Raji (cell line): Measurements from ENCODE around the gene CLCN4.

Experiments used
- POLR2A ChIP-seq: IDR thresholded peaks from 2 replicates; pipeline ENCODE4 v1.6.1; 2011; ENCODE audit warnings: low read depth, low read length, control low read depth; ENCODE audit not compliant: insufficient read depth

Gene CLCN4

GRCh38 chrX:10121787-10122186, 35.0 kb upstream of the CLCN4 start:
- no peak for TF ChIP-seq POLR2A

GRCh38 chrX:10124506-10125247, 32.1 kb upstream of the CLCN4 start:
- no peak for TF ChIP-seq POLR2A

DNA sequence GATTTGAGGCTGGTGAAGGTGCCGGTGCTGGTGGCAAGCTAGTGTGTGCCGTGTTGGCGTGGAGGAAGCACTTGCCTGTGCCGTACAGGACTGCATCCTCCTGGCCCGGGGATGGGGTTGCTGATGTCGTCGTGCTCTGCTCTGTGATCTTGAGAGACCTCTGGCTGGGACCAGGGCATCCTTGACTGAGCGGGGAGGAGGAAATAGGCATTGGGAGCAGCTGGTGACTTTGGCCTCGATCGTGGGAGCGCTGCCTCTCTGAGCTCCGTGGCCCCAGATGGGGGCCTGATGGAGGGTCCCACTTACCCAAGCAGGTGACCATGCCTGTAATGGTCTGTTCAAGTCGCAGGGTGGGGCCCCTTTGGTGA, 31.5 kb upstream of the CLCN4 start:
- TF ChIP-seq POLR2A = no peak

DNA sequence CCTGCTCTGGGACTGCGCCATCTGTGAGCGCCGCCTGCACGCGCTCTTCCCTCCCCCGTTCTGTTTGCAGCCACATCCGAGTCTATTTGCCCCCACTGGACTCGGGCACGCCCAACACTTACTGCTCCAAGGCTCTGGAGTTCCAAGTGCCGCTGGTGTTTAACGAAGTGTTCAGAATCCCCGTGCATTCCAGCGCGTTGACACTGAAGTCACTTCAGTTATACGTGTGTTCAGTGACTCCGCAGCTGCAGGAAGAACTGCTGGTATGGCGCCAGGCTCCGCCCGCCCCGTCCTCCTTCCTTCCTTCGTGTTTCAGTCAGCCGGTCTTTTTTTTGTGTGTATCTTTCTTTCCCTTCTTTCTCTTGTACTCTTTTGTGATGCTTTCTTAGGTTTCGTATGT, 30.7 kb upstream of the CLCN4 start:
- TF ChIP-seq POLR2A = no peak

DNA sequence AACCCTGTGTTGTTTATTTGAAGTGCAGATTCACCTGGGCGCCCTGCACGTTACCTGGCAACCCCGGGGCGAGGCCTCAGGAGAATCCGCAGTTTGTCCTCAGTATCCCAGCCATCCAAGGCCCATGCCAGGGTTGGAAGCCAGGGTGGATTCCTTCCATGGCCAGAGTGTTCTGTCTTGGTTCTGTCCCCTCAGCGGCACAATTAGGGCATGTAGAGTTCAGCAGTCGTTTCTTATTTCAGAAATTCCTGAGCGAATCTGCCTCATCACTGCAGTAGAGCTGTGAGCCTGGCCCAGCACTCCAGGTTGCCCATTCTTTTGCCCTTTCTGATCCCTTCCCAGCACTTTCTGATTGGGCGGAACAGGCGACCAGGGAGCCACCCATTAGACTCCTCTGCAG, 29.9 kb upstream of the CLCN4 start:
- no peak for TF ChIP-seq POLR2A

GRCh38 chrX:10128386-10128785, 28.4 kb upstream of the CLCN4 start:
- TF ChIP-seq POLR2A = no peak

DNA sequence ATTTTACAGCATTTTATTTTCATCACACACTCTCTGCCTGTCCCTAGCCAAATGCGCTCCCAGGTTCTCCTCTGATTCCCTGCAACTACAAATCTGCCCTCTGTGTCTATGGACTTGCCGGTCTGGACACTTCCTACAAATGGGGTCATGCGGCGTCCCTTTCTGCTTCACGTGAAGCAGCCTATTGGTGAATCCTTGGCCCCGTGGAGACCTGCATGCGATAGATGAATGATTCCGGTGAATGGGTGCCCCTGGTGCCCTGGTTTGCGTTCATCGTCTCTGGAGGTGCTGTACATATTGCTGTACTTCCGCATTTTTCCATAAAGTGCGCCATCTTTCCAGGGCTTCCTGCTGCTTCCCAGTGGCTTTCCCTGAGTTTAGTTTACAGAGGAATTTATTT, 27.5 kb upstream of the CLCN4 start:
- no peak for TF ChIP-seq POLR2A

GRCh38 chrX:10130354-10130753, 26.4 kb upstream of the CLCN4 start:
- no peak for TF ChIP-seq POLR2A

DNA sequence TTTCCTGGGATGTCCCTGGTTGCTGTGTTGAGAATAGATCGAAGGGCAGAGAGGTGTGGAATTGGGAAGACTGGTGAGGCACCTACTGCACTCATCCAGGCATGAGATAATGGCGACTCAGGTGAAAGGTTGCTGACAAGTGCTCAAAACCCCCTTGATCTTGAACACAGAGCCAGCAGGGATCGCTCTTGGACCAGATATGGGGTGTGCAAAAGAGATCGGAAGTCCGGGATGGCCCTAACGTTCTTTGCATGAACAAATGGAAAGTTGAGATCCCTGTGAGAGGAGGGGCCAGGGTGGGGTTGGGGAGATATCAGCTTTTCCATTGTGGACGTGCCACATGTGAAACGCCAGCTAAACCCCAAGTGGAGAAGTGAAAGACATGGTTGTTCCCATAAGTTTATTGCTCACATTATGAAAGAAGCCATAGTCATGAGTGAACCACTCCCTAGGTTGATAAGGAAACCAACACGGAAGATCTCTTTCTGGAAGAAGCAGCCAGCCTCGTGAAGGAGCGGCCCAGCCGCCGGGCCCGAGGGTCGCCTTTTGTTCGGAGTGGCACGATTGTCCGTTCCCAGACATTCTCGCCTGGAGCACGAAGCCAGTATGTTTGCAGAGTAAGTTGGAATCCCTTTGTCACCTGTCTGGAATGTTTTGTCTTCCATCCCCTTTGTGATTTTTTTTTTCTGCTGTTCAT, 22.6 kb upstream of the CLCN4 start:
- TF ChIP-seq POLR2A = no peak

DNA sequence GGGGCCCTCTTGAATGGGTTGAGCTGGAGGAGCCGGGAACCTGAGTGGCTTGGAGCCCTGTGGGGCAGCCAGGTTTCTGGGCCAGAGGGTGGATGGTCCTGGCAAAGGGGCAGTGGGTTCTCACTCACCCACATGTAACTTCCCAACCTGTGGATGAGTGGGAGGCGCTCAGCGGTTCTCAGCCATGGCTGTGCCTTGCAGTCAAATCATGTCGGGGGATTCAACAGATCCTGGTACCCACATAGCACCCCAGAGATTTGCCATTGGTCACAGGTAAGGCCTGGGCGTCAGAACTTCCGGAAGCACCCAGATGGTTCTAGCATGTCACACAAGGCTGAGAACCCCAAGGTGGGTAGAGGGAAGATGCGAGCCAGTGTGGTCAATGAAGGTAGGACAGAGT, 21.9 kb upstream of the CLCN4 start:
- no peak for TF ChIP-seq POLR2A

GRCh38 chrX:10135561-10136399, 21.0 kb upstream of the CLCN4 start:
- no peak for TF ChIP-seq POLR2A

DNA sequence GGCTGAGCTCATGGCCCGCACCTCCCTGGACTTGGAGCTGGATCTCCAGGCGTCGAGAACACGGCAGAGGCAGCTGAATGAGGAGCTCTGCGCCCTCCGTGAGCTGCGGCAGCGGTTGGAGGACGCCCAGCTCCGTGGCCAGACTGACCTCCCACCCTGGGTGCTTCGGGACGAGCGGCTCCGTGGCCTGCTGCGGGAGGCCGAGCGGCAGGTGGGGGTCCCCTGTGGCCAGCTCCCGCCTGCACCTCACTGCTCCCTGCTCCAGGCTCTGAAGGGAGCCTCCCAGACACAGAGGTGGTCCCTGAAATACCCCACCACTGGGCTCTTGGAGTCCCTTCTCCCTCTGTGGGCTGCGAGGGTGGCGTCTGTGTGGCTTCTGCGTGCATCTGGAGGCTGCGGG, 18.0 kb upstream of the CLCN4 start:
- TF ChIP-seq POLR2A = no peak

DNA sequence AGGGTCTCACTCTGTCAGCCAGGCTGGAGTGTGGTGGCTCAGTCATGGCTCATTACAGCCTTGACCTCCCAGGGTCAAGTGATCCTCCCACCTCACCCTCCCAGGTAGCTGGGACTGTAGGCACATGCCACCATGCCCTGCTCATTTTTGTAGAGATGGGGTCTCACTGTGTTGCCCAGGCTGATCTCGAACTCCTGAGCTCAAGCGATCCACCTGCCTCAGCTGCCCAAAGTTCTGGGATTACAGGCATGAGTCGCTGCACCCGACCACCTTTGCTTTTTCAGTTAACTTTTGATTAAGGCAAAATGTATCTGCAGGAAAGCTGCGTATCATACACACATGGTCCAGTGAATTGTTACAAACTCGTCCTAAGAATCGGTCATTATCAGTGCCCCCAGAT, 16.5 kb upstream of the CLCN4 start:
- no peak for TF ChIP-seq POLR2A

DNA sequence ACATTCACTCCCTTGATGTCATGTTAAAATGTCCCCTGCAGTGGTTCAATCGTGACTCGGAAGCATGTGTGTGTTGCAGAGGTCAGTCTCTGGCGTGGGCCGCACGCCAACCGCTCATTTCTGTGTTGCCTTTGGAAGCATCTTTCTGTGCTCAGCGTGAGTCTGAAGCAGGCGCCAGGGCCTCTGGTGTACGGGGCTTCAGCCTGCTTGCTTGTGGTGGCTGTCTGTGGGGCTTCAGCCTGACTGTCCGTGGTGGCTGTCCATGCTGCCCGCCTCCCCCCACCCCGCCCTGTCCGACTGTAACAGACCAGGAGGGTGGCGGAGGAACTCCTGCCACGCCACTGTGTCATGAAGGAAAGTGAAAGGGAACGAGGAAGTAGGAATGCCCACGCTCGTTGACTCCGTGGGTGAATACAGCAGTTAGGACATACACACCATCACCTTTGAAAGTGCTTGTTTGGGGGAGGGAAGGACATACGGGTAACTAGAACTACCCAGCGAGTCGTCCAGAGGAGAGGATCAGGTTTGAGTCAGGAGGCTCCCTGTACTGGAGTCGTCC, 14.7 kb upstream of the CLCN4 start:
- no peak for TF ChIP-seq POLR2A
